HEK293 (cell line): ENCODE results near the gene C1QL1.

Experiments used
- ATF2 ChIP-seq: fragments of 450-650 bp; formaldehyde crosslinking; IDR thresholded peaks from 2 replicates; pipeline ENCODE4 v1.5.1; 2016; ENCODE audit warnings: missing biosample characterization, missing genetic modification characterization, low read depth
- CTCF ChIP-seq: fragments of 450-650 bp; formaldehyde crosslinking; IDR thresholded peaks from 2 replicates; pipeline ENCODE4 v1.5.1; 2016; ENCODE audit warnings: missing biosample characterization, missing genetic modification characterization
- ELK4 ChIP-seq: IDR thresholded peaks from 2 replicates; pipeline ENCODE4 v1.6.1; 2011; ENCODE audit warnings: mild to moderate bottlenecking, low read depth, low read length, borderline replicate concordance
- ZNF10 ChIP-seq: fragments of 450-650 bp; formaldehyde crosslinking; IDR thresholded peaks from 2 replicates; pipeline ENCODE4 v1.5.1; 2017; ENCODE audit warnings: missing biosample characterization, missing genetic modification characterization
- ZNF26 ChIP-seq: fragments of 450-650 bp; formaldehyde crosslinking; IDR thresholded peaks from 2 replicates; pipeline ENCODE4 v1.5.1; 2016; ENCODE audit warnings: missing biosample characterization, missing genetic modification characterization
- ZNF580 ChIP-seq: fragments of 450-650 bp; formaldehyde crosslinking; IDR thresholded peaks from 2 replicates; pipeline ENCODE4 v1.5.1; 2016; ENCODE audit warnings: missing biosample characterization, missing genetic modification characterization

DNA sequence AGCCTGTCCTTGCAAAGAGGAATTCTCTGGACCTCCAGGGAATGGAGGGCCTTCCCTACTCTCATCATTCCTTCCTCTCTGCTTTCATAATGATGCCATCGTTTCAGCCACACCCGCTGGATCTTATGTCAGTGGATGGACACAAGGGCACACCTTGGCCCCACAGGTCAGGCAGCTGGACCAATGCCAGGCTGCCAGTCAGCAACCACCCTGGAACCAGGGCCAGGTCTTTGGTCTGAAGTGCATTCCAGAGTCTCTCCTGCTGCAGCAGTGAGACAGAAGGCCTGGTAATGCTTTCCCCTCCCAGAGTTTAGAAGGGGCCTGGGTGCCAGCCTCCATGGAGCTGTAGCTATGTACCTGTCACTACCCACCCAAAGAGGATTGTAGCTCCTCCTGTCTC, 7.4 kb downstream of the C1QL1 start:
- no peak for TF ChIP-seq ELK4
- no peak for TF ChIP-seq ATF2 (tag by site-specific recombination)
- TF ChIP-seq CTCF (tag by site-specific recombination): no peak
- no peak for TF ChIP-seq ZNF26 (tag by site-specific recombination)
- no peak for TF ChIP-seq ZNF10 (tag by site-specific recombination)
- TF ChIP-seq ZNF580 (tag by site-specific recombination): no peak
